ENCODE results near the gene ZFP1.

ZFP1 gene

DNA sequence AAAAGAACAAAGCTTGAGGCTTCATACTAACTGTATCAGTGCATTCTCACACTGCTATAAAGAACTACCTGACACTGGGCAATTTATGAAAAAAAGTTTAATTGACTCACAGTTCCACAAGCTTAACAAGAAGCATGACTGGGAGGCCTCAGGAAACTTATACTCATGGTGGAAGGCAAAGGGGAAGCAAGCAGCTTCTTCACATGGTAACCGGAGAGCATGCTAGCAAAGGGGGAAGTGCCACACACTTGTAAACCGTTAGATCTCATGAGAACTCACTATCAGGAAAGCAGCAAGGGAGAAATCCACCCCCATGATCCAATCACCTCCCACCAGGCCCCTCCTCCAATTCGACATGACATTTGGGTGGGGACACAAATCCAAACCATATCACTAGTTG, 33.3 kb downstream of the ZFP1 start:
- TF ChIP-seq PAX5 (IDR thresholded peaks at IDR 0.05; ENCODE audit: insufficient read depth, low read length, severe bottlenecking): no peak
- TF ChIP-seq SPI1 (IDR thresholded peaks at IDR 0.05; ENCODE audit: low read depth, low read length): peak; percentile 12; the same call in 1 of the 2 replicates
- FAIRE-seq (no peak), DNase-seq (ENCODE audit: insufficient read length, low spot score) (no peak)

DNA sequence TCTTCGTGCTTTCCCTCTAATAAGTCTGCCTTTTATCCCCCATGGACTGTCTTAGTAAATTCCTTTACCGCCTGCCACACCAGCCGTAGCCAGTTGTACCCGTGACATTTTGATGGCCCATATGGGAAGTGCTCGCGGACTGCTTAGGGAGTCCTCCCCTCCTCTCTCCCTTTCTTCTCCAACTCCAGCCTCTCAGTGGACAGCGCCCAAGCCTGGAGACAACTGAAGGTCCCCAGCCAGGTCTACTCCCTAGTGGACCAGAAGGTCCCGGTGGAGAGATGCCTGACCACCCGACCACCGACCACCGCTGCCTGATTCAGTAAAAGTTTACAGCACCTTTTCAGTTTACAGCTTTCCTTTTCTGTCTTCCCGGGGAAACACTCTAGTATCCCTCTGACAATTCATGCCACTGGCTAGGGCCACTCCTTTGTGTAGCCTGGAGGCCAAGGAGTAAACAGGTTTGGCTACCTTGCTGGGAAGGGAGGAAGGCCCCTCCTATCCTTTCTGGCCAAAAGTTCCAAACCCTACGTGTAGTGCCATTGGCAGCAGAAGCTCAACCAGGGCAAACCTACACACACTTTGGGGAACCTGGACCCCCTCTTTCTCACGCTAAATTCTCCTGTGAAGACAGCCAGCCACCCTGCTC, 40.6 kb downstream of the ZFP1 start:
- DNase-seq (ENCODE audit: insufficient read length, low spot score): no peak
- no peak for FAIRE-seq
- TF ChIP-seq POU2F2 (IDR thresholded peaks at IDR 0.05; ENCODE audit: low read depth, low read length): no peak
- TF ChIP-seq TAF1 (IDR thresholded peaks at IDR 0.05; ENCODE audit: low read depth, low read length): no peak
- TF ChIP-seq PAX5 (IDR thresholded peaks at IDR 0.05; ENCODE audit: insufficient read depth, low read length, severe bottlenecking): no peak
- no peak for TF ChIP-seq POLR2A (IDR thresholded peaks at IDR 0.05; ENCODE audit: low read depth, low read length)
- no peak for TF ChIP-seq POLR2AphosphoS5 (IDR thresholded peaks at IDR 0.05; ENCODE audit: low read depth, low read length)
- TF ChIP-seq SPI1 (IDR thresholded peaks at IDR 0.05; ENCODE audit: low read depth, low read length): no peak

DNA sequence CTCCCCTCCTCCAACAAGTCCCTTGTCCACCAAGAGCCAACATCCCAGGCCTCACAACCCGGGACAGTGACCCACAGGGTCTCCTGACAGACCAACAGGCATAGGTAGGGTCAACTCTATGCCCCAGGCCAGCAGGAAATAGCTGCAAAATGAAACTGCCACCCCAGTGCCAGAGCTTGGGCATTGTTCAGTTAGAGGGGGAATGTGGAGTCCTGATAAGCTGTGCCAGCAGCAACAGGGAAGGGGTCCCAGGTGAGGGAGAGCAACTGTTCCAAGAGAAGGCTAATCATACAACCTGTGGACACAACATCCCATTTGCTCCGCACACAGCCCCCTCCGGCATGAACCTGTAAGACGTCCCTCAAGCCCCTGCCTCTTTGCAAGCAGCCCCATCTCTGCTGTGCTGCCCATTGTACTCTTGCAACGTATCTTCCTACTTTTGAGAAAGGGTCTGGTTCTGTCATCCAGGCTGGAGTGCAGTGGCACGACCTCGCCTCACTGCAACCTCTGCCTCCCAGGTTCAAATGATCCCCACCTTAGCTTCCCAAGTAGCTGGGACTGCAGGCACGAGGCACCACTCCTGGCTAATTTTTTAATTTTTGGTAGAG, 41.4 kb downstream of the ZFP1 start:
- no peak for FAIRE-seq
- no peak for TF ChIP-seq TAF1 (IDR thresholded peaks at IDR 0.05; ENCODE audit: low read depth, low read length)
- TF ChIP-seq SPI1 (IDR thresholded peaks at IDR 0.05; ENCODE audit: low read depth, low read length): no peak
- no peak for TF ChIP-seq POU2F2 (IDR thresholded peaks at IDR 0.05; ENCODE audit: low read depth, low read length)
- TF ChIP-seq PAX5 (IDR thresholded peaks at IDR 0.05; ENCODE audit: insufficient read depth, low read length, severe bottlenecking): no peak
- TF ChIP-seq POLR2AphosphoS5 (IDR thresholded peaks at IDR 0.05; ENCODE audit: low read depth, low read length): no peak
- no peak for TF ChIP-seq POLR2A (IDR thresholded peaks at IDR 0.05; ENCODE audit: low read depth, low read length)
- DNase-seq (ENCODE audit: insufficient read length, low spot score): no peak

DNA sequence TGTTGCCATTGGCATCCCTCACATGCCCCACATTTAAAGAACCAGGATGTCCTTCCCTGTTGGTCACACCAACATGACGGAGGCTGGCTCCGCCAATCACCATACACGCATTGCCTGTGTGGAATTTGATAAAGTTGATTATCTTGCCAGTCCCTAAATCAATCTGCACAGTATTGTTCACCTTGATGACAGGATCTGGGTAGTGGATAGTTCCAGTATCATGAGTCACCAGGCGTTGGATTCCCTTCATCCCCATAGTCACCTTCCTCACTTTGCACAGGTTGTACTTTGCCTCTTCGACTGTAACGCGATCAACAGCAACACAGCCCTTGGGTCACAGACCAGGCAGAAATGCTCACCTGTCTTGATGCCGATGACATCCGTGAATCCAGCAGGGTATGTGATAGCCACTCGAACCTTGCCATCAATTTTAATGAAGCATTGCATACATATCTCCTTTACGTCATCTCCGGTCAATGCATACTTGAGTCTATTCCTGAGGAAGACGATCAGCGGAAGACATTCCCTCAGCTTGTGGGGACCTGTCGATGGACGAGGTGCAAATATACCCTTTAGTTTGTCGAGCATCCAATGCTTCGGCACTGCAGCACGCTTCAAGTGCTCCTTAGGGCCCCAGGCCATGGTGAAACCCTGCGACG, 44.4 kb downstream of the ZFP1 start:
- FAIRE-seq (peak; percentile 20), DNase-seq (ENCODE audit: insufficient read length, low spot score) (no peak)
- TF ChIP-seq POU2F2 (IDR thresholded peaks at IDR 0.05; ENCODE audit: low read depth, low read length) (no peak), POLR2AphosphoS5 (IDR thresholded peaks at IDR 0.05; ENCODE audit: low read depth, low read length) (no peak), TAF1 (IDR thresholded peaks at IDR 0.05; ENCODE audit: low read depth, low read length) (no peak), PAX5 (IDR thresholded peaks at IDR 0.05; ENCODE audit: insufficient read depth, low read length, severe bottlenecking) (no peak)

DNA sequence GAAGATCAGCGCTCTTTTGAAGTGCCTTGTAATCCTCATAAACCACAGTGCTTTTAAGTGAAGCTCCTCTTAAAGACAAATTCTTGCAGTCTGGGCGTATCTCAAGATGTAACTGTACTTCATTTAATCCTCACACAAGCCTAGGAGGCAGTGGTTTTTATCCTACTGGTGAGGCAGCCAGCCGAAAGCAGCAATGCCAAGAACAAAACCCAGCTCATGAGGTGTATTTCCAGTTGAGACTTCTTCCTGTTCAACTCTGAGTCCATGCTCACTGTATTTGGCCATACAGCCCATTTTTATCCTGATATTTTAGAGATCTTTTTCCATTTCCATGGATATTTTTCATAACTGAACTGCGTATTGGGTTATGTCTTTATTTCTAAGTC, 44.9 kb downstream of the ZFP1 start:
- TF ChIP-seq POLR2A (IDR thresholded peaks at IDR 0.05; ENCODE audit: low read depth, low read length): no peak
- no peak for TF ChIP-seq POU2F2 (IDR thresholded peaks at IDR 0.05; ENCODE audit: low read depth, low read length)
- TF ChIP-seq TAF1 (IDR thresholded peaks at IDR 0.05; ENCODE audit: low read depth, low read length): no peak
- TF ChIP-seq POLR2AphosphoS5 (IDR thresholded peaks at IDR 0.05; ENCODE audit: low read depth, low read length): no peak
- no peak for TF ChIP-seq PAX5 (IDR thresholded peaks at IDR 0.05; ENCODE audit: insufficient read depth, low read length, severe bottlenecking)
- no peak for TF ChIP-seq SPI1 (IDR thresholded peaks at IDR 0.05; ENCODE audit: low read depth, low read length)
- FAIRE-seq (no peak), DNase-seq (ENCODE audit: insufficient read length, low spot score) (no peak)

DNA sequence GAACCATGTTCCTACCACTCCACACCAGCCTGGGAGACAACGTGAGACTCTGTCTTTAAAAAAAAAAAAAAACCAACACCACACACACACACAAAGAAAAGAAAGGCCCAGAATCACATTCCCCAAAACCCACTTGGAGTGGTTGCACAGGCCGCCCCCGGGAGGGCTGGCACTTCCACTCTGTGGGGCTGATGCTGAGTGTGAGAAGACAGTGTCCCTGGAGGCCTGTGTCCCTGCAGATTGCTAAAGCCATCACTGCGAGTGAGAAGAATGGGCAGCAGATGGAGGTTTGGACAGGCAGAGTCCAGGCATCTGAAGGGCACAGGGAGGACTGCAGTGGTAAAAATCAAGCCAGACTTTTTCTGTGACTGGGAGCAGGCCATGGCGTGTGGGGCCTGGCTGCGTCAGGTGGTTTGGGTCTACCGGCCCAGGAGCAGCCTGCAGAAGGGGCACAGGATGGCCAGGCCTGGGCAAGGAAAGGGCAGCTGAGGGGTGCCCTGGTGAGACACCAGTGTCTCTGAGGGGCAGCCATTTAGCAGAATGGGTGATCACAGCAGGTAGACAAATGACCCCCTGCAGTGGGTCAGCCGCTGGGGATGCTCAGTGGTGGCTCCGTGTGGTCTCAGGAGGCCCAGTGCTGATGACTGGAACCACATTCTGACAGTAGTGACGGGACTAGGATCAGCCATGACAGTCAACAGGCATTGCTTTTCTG, 45.6 kb downstream of the ZFP1 start:
- DNase-seq (ENCODE audit: insufficient read length, low spot score) (no peak), FAIRE-seq (no peak)
- TF ChIP-seq SPI1 (IDR thresholded peaks at IDR 0.05; ENCODE audit: low read depth, low read length) (no peak), POLR2A (IDR thresholded peaks at IDR 0.05; ENCODE audit: low read depth, low read length) (no peak), POLR2AphosphoS5 (IDR thresholded peaks at IDR 0.05; ENCODE audit: low read depth, low read length) (no peak)

DNA sequence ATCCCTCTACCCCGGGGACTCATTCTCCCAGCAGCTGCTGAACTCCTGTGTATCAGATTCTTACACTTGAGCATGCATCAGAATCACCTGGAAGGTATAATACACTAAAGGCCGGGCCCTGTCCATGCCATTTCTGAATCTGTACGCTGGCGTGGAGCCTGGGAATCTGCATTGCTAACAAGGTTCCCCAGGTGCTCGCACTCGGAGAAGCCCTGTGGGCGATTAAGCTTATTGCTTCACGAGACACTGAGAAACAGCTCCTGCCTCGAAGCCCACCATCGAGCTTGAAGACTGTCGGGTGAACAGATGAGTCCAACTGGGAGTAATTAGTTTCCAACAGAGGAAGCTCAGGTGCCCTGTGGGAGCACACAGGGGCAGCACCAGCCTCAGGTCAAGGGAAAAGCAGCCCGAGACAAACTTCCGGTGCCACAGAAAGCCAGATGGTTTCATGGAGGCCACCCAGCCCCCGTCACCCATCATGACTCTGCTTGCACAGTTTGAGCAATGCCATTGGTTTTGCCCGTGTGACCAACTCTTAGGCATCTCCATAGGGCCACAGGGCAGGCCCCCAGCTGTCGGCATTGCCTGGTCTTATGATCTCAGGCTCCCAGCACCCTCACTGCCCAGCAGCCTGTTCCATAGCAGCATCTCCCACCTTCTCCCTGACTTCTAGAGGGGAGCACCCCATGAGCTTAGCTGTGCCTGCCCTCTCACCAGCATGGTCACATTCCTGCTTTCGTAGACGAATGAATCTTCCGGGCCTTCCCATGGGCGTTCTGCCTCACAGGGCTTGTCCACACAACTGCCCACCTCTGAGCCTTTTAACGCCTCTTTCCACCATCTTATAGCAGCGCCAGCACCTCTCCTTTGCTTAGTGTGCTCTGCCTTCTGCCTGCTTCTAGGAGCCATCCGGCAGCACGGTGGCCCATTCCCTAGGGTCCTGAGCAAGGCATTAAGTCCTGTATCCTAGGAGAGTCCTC, 47.8 kb downstream of the ZFP1 start:
- no peak for FAIRE-seq
- no peak for TF ChIP-seq PAX5 (IDR thresholded peaks at IDR 0.05; ENCODE audit: insufficient read depth, low read length, severe bottlenecking)
- TF ChIP-seq POLR2AphosphoS5 (IDR thresholded peaks at IDR 0.05; ENCODE audit: low read depth, low read length): no peak
- no peak for TF ChIP-seq POLR2A (IDR thresholded peaks at IDR 0.05; ENCODE audit: low read depth, low read length)
- no peak for TF ChIP-seq SPI1 (IDR thresholded peaks at IDR 0.05; ENCODE audit: low read depth, low read length)
- TF ChIP-seq POU2F2 (IDR thresholded peaks at IDR 0.05; ENCODE audit: low read depth, low read length): no peak
- TF ChIP-seq TAF1 (IDR thresholded peaks at IDR 0.05; ENCODE audit: low read depth, low read length): no peak

DNA sequence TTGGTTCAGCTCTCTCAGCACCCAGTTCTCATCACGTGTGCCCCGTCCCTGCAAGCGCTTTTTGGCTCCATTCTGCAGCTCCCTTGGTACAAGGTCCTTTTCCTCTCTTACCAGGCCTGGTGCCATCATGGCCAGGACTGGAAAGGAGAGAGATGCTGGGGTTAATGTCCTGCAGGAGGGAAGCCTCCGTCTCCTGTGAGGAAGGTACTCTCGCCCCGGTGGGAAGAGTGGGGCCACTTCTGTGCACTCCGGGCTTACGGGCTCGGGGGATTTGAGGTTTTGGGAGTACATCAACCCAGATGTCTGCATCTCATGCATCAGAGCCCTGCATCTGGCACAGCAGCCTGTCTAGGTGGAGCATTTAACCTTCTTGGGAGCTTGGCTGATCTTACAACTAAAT, 48.5 kb downstream of the ZFP1 start:
- no peak for DNase-seq (ENCODE audit: insufficient read length, low spot score)
- FAIRE-seq: no peak
- TF ChIP-seq POU2F2 (IDR thresholded peaks at IDR 0.05; ENCODE audit: low read depth, low read length) (no peak), POLR2AphosphoS5 (IDR thresholded peaks at IDR 0.05; ENCODE audit: low read depth, low read length) (no peak), TAF1 (IDR thresholded peaks at IDR 0.05; ENCODE audit: low read depth, low read length) (no peak), SPI1 (IDR thresholded peaks at IDR 0.05; ENCODE audit: low read depth, low read length) (no peak), POLR2A (IDR thresholded peaks at IDR 0.05; ENCODE audit: low read depth, low read length) (no peak), PAX5 (IDR thresholded peaks at IDR 0.05; ENCODE audit: insufficient read depth, low read length, severe bottlenecking) (no peak)

More for the DNA sequence above, 47.8 kb downstream of the ZFP1 start:
- no peak for DNase-seq (ENCODE audit: insufficient read length, low spot score)

Measured in GM12891 (cell line).